ENCODE measurements around the gene PUSL1.

The PUSL1 gene

DNA sequence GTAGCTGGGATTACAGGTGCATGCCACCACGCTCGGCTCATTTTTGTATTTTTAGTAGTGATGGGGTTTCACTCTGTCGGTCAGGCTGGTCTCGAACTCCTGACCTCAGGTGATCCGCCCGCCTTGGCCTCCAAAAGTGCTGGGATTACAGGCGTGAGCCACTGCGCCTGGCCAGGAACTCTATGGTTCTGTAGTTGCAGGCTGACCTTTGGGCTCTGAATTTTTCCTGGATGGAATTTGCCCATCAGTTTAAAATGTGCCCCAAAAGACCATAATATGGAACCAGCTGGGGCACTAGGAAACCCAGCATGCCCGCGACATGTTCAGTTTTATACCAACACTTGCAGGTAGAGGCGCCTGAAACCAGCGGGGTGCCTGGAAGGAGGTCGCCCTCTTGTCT lies 29.8 kb upstream of the PUSL1 start:
- TF ChIP-seq, protein P1, sequence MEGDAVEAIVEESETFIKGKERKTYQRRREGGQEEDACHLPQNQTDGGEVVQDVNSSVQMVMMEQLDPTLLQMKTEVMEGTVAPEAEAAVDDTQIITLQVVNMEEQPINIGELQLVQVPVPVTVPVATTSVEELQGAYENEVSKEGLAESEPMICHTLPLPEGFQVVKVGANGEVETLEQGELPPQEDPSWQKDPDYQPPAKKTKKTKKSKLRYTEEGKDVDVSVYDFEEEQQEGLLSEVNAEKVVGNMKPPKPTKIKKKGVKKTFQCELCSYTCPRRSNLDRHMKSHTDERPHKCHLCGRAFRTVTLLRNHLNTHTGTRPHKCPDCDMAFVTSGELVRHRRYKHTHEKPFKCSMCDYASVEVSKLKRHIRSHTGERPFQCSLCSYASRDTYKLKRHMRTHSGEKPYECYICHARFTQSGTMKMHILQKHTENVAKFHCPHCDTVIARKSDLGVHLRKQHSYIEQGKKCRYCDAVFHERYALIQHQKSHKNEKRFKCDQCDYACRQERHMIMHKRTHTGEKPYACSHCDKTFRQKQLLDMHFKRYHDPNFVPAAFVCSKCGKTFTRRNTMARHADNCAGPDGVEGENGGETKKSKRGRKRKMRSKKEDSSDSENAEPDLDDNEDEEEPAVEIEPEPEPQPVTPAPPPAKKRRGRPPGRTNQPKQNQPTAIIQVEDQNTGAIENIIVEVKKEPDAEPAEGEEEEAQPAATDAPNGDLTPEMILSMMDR (conservative IDR thresholded peaks at IDR 0.05; ENCODE audit: low read depth, low read length) = no peak
- H3K4me3 ChIP-seq (ENCODE audit: low read length) = no peak overlapping the region
- DNase-seq (ENCODE audit: low read depth) = no peak

DNA sequence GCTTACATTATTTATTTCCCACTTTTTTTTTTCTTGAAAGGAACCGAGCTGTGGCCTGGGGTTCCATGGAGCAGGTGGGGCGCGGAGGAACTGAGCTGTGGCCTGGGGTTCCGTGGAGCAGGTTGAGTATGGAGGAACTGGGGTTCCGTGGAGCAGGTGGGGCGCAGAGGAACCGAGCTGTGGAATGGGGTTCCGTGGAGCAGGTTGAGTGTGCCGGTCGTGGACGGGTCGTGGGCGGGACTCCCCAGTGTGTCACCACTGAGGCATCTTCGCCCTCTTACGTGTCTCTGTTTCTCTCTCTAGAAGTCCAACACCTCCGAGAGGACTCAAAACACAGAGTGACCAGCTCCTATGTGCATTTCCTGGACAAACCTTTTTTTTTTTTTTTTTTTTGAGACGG lies 29.4 kb upstream of the PUSL1 start:
- DNase-seq (ENCODE audit: low read depth) = no peak
- TF ChIP-seq, protein P1 (conservative IDR thresholded peaks at IDR 0.05; ENCODE audit: low read depth, low read length) = no peak
- no peak overlapping the region for H3K4me3 ChIP-seq (ENCODE audit: low read length)

- no peak overlapping the region for H3K4me3 ChIP-seq (ENCODE audit: low read length)
- TF ChIP-seq, protein P1 (conservative IDR thresholded peaks at IDR 0.05; ENCODE audit: low read depth, low read length) = no peak
- no peak for DNase-seq (ENCODE audit: low read depth)
These were observed 27.5 kb upstream of the PUSL1 start for GRCh38 chr1:1280782-1281481.

GRCh38 chr1:1281533-1282321 lies 26.7 kb upstream of the PUSL1 start:
- TF ChIP-seq, protein P1 (conservative IDR thresholded peaks at IDR 0.05; ENCODE audit: low read depth, low read length) = no peak
- H3K4me3 ChIP-seq (ENCODE audit: low read length) = no peak overlapping the region
- no peak for DNase-seq (ENCODE audit: low read depth)

- no peak for DNase-seq (ENCODE audit: low read depth)
- TF ChIP-seq, protein P1 (conservative IDR thresholded peaks at IDR 0.05; ENCODE audit: low read depth, low read length) = no peak
- no peak overlapping the region for H3K4me3 ChIP-seq (ENCODE audit: low read length)
These were observed 25.4 kb upstream of the PUSL1 start for GRCh38 chr1:1282998-1283397.

GRCh38 chr1:1283821-1284220 lies 24.6 kb upstream of the PUSL1 start:
- DNase-seq (ENCODE audit: low read depth) = no peak
- no peak overlapping the region for H3K4me3 ChIP-seq (ENCODE audit: low read length)

More at GRCh38 chr1:1283821-1284220, 24.6 kb upstream of the PUSL1 start:
- TF ChIP-seq, protein P1 (conservative IDR thresholded peaks at IDR 0.05; ENCODE audit: low read depth, low read length) = no peak
